ENCODE data around the gene UROS. TPM values are rescaled to one million over a fixed set of nuclear protein-coding genes. Genes with fewer than 3 reads are reported as not detected.

Gene UROS
- total and polyA plus RNA-seq, 9 donors = 18.5 to 82.5 (median 28.6) TPM

- Histone ChIP-seq H3K27me3 (no peaks in the 10 kb centered on the region), H3K9me3 (no peaks in the 10 kb centered on the region), H3K27ac (no peak overlapping the region), H3K36me3 (no peaks in the 10 kb centered on the region), H3K4me3 (no peak overlapping the region), H3K4me1 (ENCODE audit: insufficient read depth) (no peaks in the 10 kb centered on the region)
- no peak for DNase-seq
- TF ChIP-seq EP300 (IDR thresholded peaks at IDR 0.05) (no peak), POLR2A (IDR thresholded peaks at IDR 0.05) (no peak), CTCF (IDR thresholded peaks at IDR 0.05) (no peak)
- intact Hi-C loops (cut with DNase I) = no loop called here
- WGBS, 3 donors = 83 to 86% (median 83%) methylated on average over 3 of the region's 3 CpGs
Observed at GRCh38 chr10:125865120-125865519, 42.1 kb upstream of the UROS start.

- 85 to 92% (median 90%) methylated on average over 4 of the region's 4 CpGs for WGBS, 3 donors
Observed at GRCh38 chr10:125859128-125859817, 36.2 kb upstream of the UROS start.

GRCh38 chr10:125857185-125857760 lies 34.2 kb upstream of the UROS start:
- DNase-seq = no peak
- WGBS, 3 donors = 91% methylated on average over 2 of the region's 2 CpGs
- intact Hi-C loops (cut with DNase I) = no loop called here
- no peak overlapping the region for H3K27ac ChIP-seq
- no peaks in the 10 kb centered on the region for H3K9me3 ChIP-seq
- no peaks in the 10 kb centered on the region for H3K36me3 ChIP-seq
- no peaks in the 10 kb centered on the region for H3K4me1 ChIP-seq (ENCODE audit: insufficient read depth)
- no peak overlapping the region for H3K4me3 ChIP-seq
- no peak for TF ChIP-seq POLR2A (IDR thresholded peaks at IDR 0.05)
- no peak for TF ChIP-seq CTCF (IDR thresholded peaks at IDR 0.05)
- TF ChIP-seq EP300 (IDR thresholded peaks at IDR 0.05) = no peak
- no peaks in the 10 kb centered on the region for H3K27me3 ChIP-seq

More at GRCh38 chr10:125859128-125859817, 36.2 kb upstream of the UROS start:
- H3K4me3 ChIP-seq = no peak overlapping the region
- no peak for TF ChIP-seq CTCF (IDR thresholded peaks at IDR 0.05)
- no peak for TF ChIP-seq EP300 (IDR thresholded peaks at IDR 0.05)
- TF ChIP-seq POLR2A (IDR thresholded peaks at IDR 0.05) = no peak
- no peaks in the 10 kb centered on the region for H3K36me3 ChIP-seq
- DNase-seq = no peak
- H3K9me3 ChIP-seq = no peaks in the 10 kb centered on the region
- H3K27ac ChIP-seq = no peak overlapping the region
- no peaks in the 10 kb centered on the region for H3K27me3 ChIP-seq
- H3K4me1 ChIP-seq (ENCODE audit: insufficient read depth) = no peaks in the 10 kb centered on the region
- intact Hi-C loops (cut with DNase I) = no loop called here

- no peak for DNase-seq
- no peak for TF ChIP-seq EP300 (IDR thresholded peaks at IDR 0.05)
- no peak for TF ChIP-seq POLR2A (IDR thresholded peaks at IDR 0.05)
- no peak for TF ChIP-seq CTCF (IDR thresholded peaks at IDR 0.05)
- H3K36me3 ChIP-seq = no peaks in the 10 kb centered on the region
- H3K4me3 ChIP-seq = no peak overlapping the region
- 96% methylated on average over 7 of the region's 7 CpGs for WGBS, 3 donors
- peaks cover 15% of the 10 kb centered on the region for H3K4me1 ChIP-seq (ENCODE audit: insufficient read depth)
- intact Hi-C loops (cut with DNase I) = no loop called here
- H3K27ac ChIP-seq = no peak overlapping the region
- no peaks in the 10 kb centered on the region for H3K27me3 ChIP-seq
- no peaks in the 10 kb centered on the region for H3K9me3 ChIP-seq
Observed at GRCh38 chr10:125852487-125852886, 29.4 kb upstream of the UROS start.
